GM23338 (cell line): ENCODE data around the gene PPP1R16B. TPM values are rescaled to one million over a fixed set of nuclear protein-coding genes. Genes with fewer than 3 reads are reported as not detected.

Source experiments
- ATAC-seq: fragments of 200-7000 bp; cut with Tn5 transposase; 3 replicates; pipeline ENCODE4 v1.9.1; 2020
- DNase-seq: peaks from one replicate; pipeline ENCODE4 v3.0.0-alpha.2; 2015; ENCODE audit warnings: low spot score
- H2AFZ ChIP-seq: fragments of 200-600 bp; sonication (generic); 2 replicates; pipeline ENCODE4 v1.8.0; 2016; ENCODE audit warnings: antibody characterized with exemption, mild to moderate bottlenecking, moderate library complexity
- H3F3A ChIP-seq: fragments of 200-600 bp; sonication (generic); replicated peaks from 2 replicates; pipeline ENCODE4 v1.8.0; 2017; ENCODE audit warnings: antibody characterized with exemption, mixed run types, low read depth
- H3K27ac ChIP-seq: fragments of 200-600 bp; sonication (generic); 2 replicates; pipeline ENCODE4 v1.6.1; 2016; ENCODE audit warnings: low read depth
- H3K27me3 ChIP-seq: fragments of 200-600 bp; sonication (generic); 2 replicates; pipeline ENCODE4 v1.8.0; 2016; ENCODE audit warnings: mild to moderate bottlenecking, mixed run types, moderate library complexity; ENCODE audit not compliant: insufficient read depth
- H3K36me3 ChIP-seq: fragments of 200-600 bp; sonication (generic); 2 replicates; pipeline ENCODE4 v1.8.0; 2016; ENCODE audit warnings: mild to moderate bottlenecking; ENCODE audit not compliant: insufficient read depth
- H3K4me1 ChIP-seq: fragments of 200-600 bp; sonication (generic); 2 replicates; pipeline ENCODE4 v1.8.0; 2016; ENCODE audit warnings: mild to moderate bottlenecking, moderate library complexity; ENCODE audit not compliant: insufficient read depth
- H3K4me2 ChIP-seq: fragments of 200-600 bp; sonication (generic); 2 replicates; pipeline ENCODE4 v1.7.1; 2017; ENCODE audit warnings: mixed run types
- H3K4me3 ChIP-seq: fragments of 200-600 bp; sonication (generic); 2 replicates; pipeline ENCODE4 v1.6.1; 2016; ENCODE audit warnings: mixed run types
- H3K79me2 ChIP-seq: fragments of 200-600 bp; sonication (generic); replicated peaks from 2 replicates; pipeline ENCODE4 v1.8.0; 2017; ENCODE audit warnings: mild to moderate bottlenecking; ENCODE audit not compliant: insufficient read depth
- H3K9me2 ChIP-seq: fragments of 200-600 bp; sonication (generic); 2 replicates; pipeline ENCODE4 v1.8.0; 2017; ENCODE audit not compliant: insufficient read depth
- H4K20me1 ChIP-seq: fragments of 200-600 bp; sonication (generic); replicated peaks from 2 replicates; pipeline ENCODE4 v1.8.0; 2017; ENCODE audit warnings: mild to moderate bottlenecking; ENCODE audit not compliant: insufficient read depth
- H3K27ac Mint-ChIP-seq: 2 replicates; pipeline ENCODE4 v1.8.0; 2020; ENCODE audit warnings: inconsistent platforms, mild to moderate bottlenecking, moderate library complexity, mixed read lengths
- H3K27me3 Mint-ChIP-seq: 3 replicates; pipeline ENCODE4 v1.8.0; 2022; ENCODE audit warnings: low read depth, mild to moderate bottlenecking, moderate library complexity, mixed read lengths, inconsistent platforms; ENCODE audit not compliant: insufficient read depth, poor library complexity
- H3K36me3 Mint-ChIP-seq: 3 replicates; pipeline ENCODE4 v1.8.0; 2021; ENCODE audit warnings: low read depth, mild to moderate bottlenecking, inconsistent platforms, moderate library complexity, mixed read lengths
- H3K4me1 Mint-ChIP-seq: 3 replicates; pipeline ENCODE4 v1.8.0; 2020; ENCODE audit warnings: mild to moderate bottlenecking, inconsistent platforms, mixed read lengths
- H3K4me3 Mint-ChIP-seq: 3 replicates; pipeline ENCODE4 v1.8.0; 2021; ENCODE audit warnings: moderate library complexity, mild to moderate bottlenecking, inconsistent platforms, mixed read lengths
- H3K9me3 Mint-ChIP-seq: 3 replicates; pipeline ENCODE4 v1.8.0; 2020; ENCODE audit warnings: moderate library complexity, mild to moderate bottlenecking, inconsistent platforms, mixed read lengths
- EZH2phosphoT487 ChIP-seq: fragments of 200-600 bp; sonication (generic); IDR thresholded peaks from one replicate; pipeline ENCODE4 v1.8.1; 2018; ENCODE audit warnings: antibody characterized with exemption; ENCODE audit not compliant: unreplicated experiment
- JUNB ChIP-seq: IDR thresholded peaks from one replicate; pipeline ENCODE4 v1.6.1; 2016; ENCODE audit warnings: antibody characterized with exemption; ENCODE audit not compliant: unreplicated experiment
- NANOG ChIP-seq: IDR thresholded peaks from 2 replicates; pipeline ENCODE4 v1.6.1; 2016; ENCODE audit warnings: antibody characterized with exemption, borderline replicate concordance
- POLR2AphosphoS5 ChIP-seq: IDR thresholded peaks from 2 replicates; pipeline ENCODE4 v1.6.1; 2016; ENCODE audit warnings: antibody characterized with exemption, low read depth
- ZNF331 ChIP-seq: fragments of 250-450 bp; sonication (Bioruptor Pico); IDR thresholded peaks from 2 replicates; pipeline ENCODE4 v1.5.0; 2020; ENCODE audit warnings: low read depth, mild to moderate bottlenecking, moderate library complexity
- polyA plus RNA-seq: library from polyadenylated mRNA; unstranded; fragments of >200 nt; fragmentation: Nextera tagmentation; extraction: Ambion mirVana; gene quantifications from 2 replicates; pipeline ENCODE4 v1.2.1, GENCODE V29; 2016
- total RNA-seq: library from RNA; depleted of rRNA; stranded (reverse); fragments of >200 nt; shearing (Covaris generic); gene quantifications from 2 replicates; pipeline ENCODE4 v1.2.3, GENCODE V29; 2014
- TF ChIP-seq, protein P1 (sequence below), 2 experiments: fragments of 200-600 bp in 1 of 2; sonication (generic) in 1 of 2; conservative IDR thresholded peaks; 2 replicates each; pipeline versions ENCODE4 v1.5.1 to v1.6.1; 2016 to 2017; ENCODE audit warnings: antibody characterized with exemption in 2 of 2, low read depth in 2 of 2, mild to moderate bottlenecking in 2 of 2, moderate library complexity in 1 of 2
- TF ChIP-seq, protein P2 (sequence below): IDR thresholded peaks from 2 replicates; pipeline ENCODE4 v1.6.1; 2016; ENCODE audit warnings: antibody characterized with exemption
- TF ChIP-seq, protein P3 (sequence below): IDR thresholded peaks from one replicate; pipeline ENCODE4 v1.6.1; 2018; ENCODE audit warnings: antibody characterized with exemption; ENCODE audit not compliant: unreplicated experiment

Gene PPP1R16B
- total and polyA plus RNA-seq, 2 experiments from 2014 or later: 1.6 to 11.5 TPM

DNA sequence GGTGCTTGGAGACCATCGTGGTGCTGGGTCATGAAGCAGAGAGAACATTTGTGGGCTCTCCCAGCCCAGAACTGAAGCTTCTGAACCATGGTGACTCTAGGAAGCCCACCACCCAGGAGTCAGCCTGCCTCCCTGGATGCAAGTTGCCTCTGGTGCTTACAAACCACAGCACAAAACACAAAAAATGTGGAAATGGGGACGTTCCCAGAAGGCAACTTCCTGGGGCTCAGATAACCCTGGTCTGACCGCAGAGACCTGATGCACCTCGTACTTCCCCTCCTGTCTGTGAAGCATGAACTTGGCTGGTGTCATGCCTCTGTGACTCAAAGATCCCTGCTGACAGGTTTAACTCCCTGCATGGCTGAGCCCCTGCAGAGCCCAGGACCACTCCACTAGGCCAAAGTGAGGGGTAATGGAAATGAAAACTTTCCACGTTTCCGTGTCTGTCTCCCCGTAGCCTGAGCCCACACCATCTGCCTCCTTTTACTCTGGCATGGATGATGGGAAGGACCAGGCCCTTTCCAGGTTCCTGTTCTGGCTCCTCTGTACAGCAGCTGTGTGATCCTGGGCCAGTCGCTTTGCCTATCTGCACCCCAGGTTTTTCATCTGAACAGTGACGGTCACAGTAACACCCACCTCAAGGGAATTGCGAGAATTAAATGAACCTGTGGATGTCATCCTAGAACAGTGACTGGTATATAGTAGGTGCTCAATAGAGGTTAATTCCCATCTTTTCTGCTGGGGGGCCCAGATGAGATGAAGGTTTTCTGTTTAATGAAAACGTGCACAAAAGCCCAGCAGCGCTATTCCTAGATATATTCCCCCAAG lies 57.7 kb downstream of the PPP1R16B start:
- Histone ChIP-seq H3K36me3 (no peaks in the 10 kb centered on the region), H3K79me2 (no peaks in the 10 kb centered on the region), H3K9me2 (no peaks in the 10 kb centered on the region), H3K27me3 (no peaks in the 10 kb centered on the region), H3K27ac (no peak overlapping the region), H3K4me3 (no peak overlapping the region), H2AFZ (no peak overlapping the region), H3K4me1 (peaks cover 5% of the 10 kb centered on the region), H3K4me2 (no peak overlapping the region), H3F3A (peaks cover 3% of the 10 kb centered on the region; the same call in 1 of the 2 replicates), H4K20me1 (no peaks in the 10 kb centered on the region)
- DNase-seq: no peak
- no peak overlapping the region for H3K4me3 Mint-ChIP-seq
- H3K27ac Mint-ChIP-seq: no peak overlapping the region
- H3K27me3 Mint-ChIP-seq: peaks cover 3% of the 10 kb centered on the region
- no peak for ATAC-seq
- no peak for TF ChIP-seq EZH2phosphoT487
- TF ChIP-seq, protein P1, sequence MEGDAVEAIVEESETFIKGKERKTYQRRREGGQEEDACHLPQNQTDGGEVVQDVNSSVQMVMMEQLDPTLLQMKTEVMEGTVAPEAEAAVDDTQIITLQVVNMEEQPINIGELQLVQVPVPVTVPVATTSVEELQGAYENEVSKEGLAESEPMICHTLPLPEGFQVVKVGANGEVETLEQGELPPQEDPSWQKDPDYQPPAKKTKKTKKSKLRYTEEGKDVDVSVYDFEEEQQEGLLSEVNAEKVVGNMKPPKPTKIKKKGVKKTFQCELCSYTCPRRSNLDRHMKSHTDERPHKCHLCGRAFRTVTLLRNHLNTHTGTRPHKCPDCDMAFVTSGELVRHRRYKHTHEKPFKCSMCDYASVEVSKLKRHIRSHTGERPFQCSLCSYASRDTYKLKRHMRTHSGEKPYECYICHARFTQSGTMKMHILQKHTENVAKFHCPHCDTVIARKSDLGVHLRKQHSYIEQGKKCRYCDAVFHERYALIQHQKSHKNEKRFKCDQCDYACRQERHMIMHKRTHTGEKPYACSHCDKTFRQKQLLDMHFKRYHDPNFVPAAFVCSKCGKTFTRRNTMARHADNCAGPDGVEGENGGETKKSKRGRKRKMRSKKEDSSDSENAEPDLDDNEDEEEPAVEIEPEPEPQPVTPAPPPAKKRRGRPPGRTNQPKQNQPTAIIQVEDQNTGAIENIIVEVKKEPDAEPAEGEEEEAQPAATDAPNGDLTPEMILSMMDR (conservative IDR thresholded peaks at IDR 0.05; ENCODE audit: low read depth in 2 of 2): no peak
- TF ChIP-seq ZNF331 (CRISPR knock-in tag): no peak
- TF ChIP-seq, protein P2, sequence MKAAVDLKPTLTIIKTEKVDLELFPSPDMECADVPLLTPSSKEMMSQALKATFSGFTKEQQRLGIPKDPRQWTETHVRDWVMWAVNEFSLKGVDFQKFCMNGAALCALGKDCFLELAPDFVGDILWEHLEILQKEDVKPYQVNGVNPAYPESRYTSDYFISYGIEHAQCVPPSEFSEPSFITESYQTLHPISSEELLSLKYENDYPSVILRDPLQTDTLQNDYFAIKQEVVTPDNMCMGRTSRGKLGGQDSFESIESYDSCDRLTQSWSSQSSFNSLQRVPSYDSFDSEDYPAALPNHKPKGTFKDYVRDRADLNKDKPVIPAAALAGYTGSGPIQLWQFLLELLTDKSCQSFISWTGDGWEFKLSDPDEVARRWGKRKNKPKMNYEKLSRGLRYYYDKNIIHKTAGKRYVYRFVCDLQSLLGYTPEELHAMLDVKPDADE: no peak
- TF ChIP-seq POLR2AphosphoS5: no peak
- TF ChIP-seq, protein P3, sequence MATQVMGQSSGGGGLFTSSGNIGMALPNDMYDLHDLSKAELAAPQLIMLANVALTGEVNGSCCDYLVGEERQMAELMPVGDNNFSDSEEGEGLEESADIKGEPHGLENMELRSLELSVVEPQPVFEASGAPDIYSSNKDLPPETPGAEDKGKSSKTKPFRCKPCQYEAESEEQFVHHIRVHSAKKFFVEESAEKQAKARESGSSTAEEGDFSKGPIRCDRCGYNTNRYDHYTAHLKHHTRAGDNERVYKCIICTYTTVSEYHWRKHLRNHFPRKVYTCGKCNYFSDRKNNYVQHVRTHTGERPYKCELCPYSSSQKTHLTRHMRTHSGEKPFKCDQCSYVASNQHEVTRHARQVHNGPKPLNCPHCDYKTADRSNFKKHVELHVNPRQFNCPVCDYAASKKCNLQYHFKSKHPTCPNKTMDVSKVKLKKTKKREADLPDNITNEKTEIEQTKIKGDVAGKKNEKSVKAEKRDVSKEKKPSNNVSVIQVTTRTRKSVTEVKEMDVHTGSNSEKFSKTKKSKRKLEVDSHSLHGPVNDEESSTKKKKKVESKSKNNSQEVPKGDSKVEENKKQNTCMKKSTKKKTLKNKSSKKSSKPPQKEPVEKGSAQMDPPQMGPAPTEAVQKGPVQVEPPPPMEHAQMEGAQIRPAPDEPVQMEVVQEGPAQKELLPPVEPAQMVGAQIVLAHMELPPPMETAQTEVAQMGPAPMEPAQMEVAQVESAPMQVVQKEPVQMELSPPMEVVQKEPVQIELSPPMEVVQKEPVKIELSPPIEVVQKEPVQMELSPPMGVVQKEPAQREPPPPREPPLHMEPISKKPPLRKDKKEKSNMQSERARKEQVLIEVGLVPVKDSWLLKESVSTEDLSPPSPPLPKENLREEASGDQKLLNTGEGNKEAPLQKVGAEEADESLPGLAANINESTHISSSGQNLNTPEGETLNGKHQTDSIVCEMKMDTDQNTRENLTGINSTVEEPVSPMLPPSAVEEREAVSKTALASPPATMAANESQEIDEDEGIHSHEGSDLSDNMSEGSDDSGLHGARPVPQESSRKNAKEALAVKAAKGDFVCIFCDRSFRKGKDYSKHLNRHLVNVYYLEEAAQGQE: no peak
- no peak for TF ChIP-seq NANOG
- TF ChIP-seq JUNB: no peak
- peaks cover 7% of the 10 kb centered on the region for H3K4me1 Mint-ChIP-seq
- H3K36me3 Mint-ChIP-seq: no peaks in the 10 kb centered on the region
- H3K9me3 Mint-ChIP-seq: no peaks in the 10 kb centered on the region; the same call in 2 of the 3 replicates
